Left lobe of liver (tissue), 2 donors: ENCODE data around the gene P2RY4. TPM values are rescaled to one million over a fixed set of nuclear protein-coding genes. Genes with fewer than 3 reads are reported as not detected.
"Not testable (repeated sequence)": the region's sequence is repeated elsewhere in the genome, so short reads cannot be mapped to it uniquely, and the experiment has no call there.

Experiments used
- ATAC-seq: fragments of 200-7000 bp; cut with Tn5 transposase; one replicate; pipeline ENCODE4 v1.9.1; 2020; ENCODE audit warnings: mild to moderate bottlenecking, moderate library complexity
- DNase-seq: peaks from one replicate; pipeline ENCODE4 v3.0.0-alpha.2; 2020; ENCODE audit warnings: low spot score
- total RNA-seq: library from RNA; stranded (reverse); gene quantifications from one replicate; pipeline ENCODE4 v1.2.1, GENCODE V29; 2021
- donor health status: DM: no; HTN: no; CAD: no; lungs with moderate emphysema.
- donor health status: DM: no; HTN: yes; CAD: no.

P2RY4 gene
- 0.18 TPM for total RNA-seq

- DNase-seq, result no peak
These were observed at the start of gene P2RY4 for GRCh38 chrX:70260104-70260503. P2RY4 (minus strand) TSS chrX:70260204; CDS start chrX:70259624, 580 bp downstream.

GRCh38 chrX:70301716-70302115 is 41.7 kb upstream of the P2RY4 start:
- ATAC-seq (no peak), DNase-seq (no peak)

More at GRCh38 chrX:70260104-70260503, at the start of gene P2RY4:
- ATAC-seq, result no peak

GRCh38 chrX:70293621-70294020 is 33.6 kb upstream of the P2RY4 start:
- DNase-seq (no peak), ATAC-seq (no peak)

GRCh38 chrX:70292788-70293187 is 32.8 kb upstream of the P2RY4 start:
- DNase-seq, result no peak
- ATAC-seq, result no peak

DNA sequence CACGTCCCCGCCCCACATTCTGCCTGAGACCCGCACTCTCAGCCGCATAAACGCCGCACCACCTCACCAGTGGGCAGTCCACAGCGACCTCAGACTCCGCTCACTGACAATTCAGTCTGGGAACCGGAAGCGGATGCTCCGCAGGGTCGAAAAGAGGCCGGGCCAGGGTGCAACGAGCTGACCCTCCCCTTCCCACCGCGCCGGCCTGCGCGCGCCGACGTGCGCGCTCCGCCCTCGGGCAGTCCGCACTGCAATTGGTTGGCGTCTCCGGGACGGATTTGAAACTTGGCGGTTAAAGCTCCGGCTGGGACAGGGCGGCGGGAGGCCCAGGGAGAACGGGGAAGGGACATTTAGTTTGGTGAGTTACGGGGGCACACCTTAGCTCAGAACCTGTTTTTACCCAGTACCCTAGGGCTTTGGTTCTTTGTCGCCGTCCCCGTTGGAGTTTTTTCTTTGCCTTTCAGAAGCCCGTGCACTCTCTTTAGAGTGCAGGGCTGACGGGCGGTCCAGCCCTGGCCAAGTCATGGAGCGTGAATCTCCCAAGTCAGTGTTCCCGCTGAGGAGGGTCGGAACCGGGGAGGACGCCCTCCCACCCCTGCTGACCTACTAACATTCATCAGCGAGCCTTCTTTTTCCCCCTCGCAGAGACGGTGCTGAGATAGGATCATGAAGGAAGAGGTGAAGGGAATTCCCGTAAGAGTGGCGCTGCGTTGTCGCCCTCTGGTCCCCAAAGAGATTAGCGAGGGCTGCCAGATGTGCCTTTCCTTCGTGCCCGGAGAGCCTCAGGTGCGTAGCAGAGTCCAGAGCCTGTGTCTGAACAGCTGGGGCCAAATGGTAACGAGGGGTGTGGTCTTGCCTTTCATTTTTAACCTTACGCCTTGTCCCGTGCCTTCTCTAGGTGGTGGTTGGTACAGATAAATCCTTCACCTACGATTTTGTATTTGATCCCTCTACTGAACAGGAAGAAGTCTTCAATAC is 30.1 kb upstream of the P2RY4 start, which contains the start of the genes KIF4A and PDZD11:
TSS of gene KIF4A (plus strand) at position 312 of the 978 bp plus-strand sequence. CDS start at position 667, 355 bp downstream.
TSS of gene PDZD11 (minus strand) at position 135 of the 978 bp plus-strand sequence. CDS start 586 bp downstream, outside the sequence.
- DNase-seq, result peak; percentile 84
- peak; percentile 100 for ATAC-seq

DNA sequence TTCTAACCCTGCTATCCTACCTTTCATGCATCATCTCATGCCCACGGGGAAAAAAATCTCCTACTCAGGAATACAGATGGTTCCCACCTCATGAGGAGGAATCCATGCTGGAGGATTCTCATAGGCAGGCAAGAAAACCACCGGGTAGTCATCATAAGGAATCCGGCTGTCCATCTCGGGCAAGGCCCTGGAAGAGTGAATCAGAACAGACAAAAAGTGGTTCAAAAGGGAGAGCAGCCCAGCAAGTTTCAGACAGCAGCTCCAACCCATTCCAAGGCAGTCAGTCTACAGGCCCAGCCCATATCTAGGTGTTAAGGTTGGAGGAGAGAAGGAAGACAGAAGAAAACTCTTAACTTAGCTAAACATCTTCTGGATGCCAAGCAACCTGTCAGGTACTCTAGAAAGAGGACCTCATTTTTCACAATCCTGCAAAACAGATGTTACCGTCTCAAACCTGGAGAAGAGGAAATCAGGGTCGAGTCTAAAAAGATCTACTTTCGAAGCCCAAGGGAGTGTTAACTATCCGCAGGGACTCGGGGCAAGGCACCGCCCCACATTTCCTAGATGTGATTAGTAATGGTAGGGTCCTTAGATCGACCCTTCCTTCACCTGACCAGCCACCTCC is 29.3 kb upstream of the P2RY4 start:
- ATAC-seq, result no peak

DNA sequence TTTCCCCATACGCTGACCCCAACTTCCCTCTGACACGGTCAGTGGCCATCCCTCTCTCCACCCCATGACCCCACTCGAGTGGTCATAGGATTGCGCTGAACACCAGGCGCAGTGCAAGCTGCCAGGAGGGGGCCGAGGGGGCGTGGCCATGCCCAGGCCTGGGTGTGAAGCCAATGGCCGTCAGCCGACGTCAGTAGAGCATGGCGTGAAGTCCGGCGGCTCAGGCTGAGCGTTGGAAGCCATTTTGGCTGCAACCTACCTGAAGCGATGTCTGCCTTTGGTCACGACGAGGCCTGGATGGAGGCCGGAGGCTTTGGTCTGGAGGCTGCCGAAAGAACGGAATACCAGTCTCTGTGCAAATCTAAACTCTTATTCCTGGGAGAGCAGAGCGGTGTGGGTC is 21.9 kb upstream of the P2RY4 start, which contains the start of gene RAB41:
TSS of gene RAB41 (plus strand) at position 222 of the 400 bp plus-strand sequence. CDS start at position 268, 46 bp downstream.
- DNase-seq (no peak), ATAC-seq (no peak)

More for the DNA sequence above, 29.3 kb upstream of the P2RY4 start:
- no peak for DNase-seq

DNA sequence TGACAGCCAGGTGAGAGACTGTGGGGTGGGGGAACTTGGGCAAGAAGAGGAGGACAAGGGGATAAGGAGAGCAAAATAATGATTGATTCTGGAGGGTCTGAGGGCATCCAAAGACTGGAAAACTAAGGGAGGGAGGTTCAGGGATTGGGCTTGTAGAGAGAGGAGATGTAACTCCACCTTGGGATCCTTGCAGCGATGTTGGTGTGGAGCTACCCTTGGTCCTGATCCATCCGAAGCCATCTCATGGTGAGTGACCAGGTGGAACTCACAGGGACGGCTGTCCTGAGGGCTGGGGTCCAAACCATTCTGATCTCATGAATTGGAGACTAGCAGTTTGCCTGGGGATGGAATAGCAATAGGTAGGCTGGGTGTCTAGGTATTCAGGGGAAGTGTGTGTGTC is 20.6 kb upstream of the P2RY4 start:
- ATAC-seq (no peak), DNase-seq (no peak)

- DNase-seq, result no peak
- ATAC-seq, result no peak
These were observed 19.1 kb upstream of the P2RY4 start for GRCh38 chrX:70279081-70279480.

GRCh38 chrX:70274029-70274428 is 14.0 kb upstream of the P2RY4 start:
- ATAC-seq, DNase-seq: not testable (repeated sequence)

GRCh38 chrX:70268034-70268433 is 8.0 kb upstream of the P2RY4 start, which contains the start of gene ARR3:
ARR3 (plus strand) TSS chrX:70268334; CDS start chrX:70269386, 1,052 bp downstream.
- no peak for ATAC-seq
- no peak for DNase-seq

- ATAC-seq (no peak), DNase-seq (no peak)
These were observed 4.8 kb upstream of the P2RY4 start for GRCh38 chrX:70264784-70265183.

DNA sequence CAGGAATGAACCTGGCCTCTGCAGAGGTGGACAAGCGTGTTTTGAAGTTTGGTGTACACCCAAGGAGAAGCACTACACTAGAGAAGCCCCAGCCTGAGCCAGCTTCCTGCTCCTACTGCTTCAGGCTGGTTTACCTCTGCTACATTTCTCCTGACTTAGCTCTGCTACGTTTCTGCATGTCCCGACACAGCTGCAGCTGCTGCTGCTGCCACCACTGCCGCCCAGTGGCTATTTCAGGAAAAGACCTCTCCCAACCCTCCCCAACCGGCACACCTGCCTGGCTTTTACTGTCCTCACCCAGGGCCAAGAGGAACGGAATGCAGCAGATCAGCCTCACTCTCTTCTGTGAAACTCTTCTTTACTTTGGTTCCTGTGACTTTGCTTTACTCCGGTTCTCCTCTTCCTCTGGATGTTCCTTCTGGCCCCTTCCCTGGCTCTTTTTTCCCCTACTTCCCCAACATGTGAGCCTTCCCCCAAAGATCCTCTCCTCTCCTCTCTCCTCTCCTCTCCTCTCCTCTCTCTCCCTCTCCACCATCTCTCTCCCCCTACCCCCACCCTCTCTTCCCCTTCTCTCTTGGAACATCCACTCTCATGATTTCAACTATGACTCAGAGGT is 3.1 kb upstream of the P2RY4 start:
- ATAC-seq, result peak; percentile 89
- DNase-seq, result peak; percentile 43

- ATAC-seq (no peak), DNase-seq (no peak)
These were observed 2.3 kb downstream of the P2RY4 start for GRCh38 chrX:70257423-70258288.

- ATAC-seq, result no peak
- DNase-seq, result no peak
These were observed 4.6 kb downstream of the P2RY4 start for GRCh38 chrX:70255452-70255851.

DNA sequence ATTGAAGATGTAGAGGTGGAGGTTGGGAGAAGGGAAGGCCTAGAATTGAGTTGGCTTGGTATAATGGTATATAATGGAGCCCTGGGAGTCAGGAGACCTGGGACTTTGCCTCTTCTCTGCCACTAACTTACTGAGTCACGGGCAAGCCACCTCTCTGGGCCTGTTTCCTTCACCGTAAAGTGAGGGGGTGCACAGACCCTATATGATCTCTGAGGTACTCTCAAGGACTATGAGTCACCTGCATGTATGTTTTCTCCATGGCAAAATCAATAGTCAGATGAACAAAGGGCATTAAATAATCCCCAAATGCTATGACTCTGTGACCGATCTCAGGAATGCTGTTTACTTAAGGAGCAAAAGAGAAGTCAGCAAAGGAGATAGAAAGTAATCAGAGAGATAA is 5.1 kb downstream of the P2RY4 start:
- ATAC-seq (no peak), DNase-seq (no peak)

DNA sequence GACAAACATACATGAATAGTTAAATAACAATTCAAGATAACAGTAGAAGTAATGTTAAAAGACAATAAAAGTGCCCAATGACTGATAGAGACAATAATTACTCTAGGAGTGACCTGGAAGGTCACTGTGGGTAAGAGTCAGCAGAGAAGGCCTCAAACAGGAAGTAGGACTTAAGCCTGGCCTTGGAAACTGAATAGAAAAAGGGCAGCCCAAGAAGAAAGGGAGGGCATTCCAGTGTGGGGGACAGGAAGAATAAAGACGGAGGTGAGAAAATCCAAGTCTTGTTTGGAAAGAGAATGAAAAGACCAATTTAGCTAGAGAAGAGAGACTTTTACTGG is 6.0 kb downstream of the P2RY4 start:
- ATAC-seq (no peak), DNase-seq (no peak)

- no peak for ATAC-seq
- no peak for DNase-seq
These were observed 6.5 kb downstream of the P2RY4 start for GRCh38 chrX:70253377-70254062.

DNA sequence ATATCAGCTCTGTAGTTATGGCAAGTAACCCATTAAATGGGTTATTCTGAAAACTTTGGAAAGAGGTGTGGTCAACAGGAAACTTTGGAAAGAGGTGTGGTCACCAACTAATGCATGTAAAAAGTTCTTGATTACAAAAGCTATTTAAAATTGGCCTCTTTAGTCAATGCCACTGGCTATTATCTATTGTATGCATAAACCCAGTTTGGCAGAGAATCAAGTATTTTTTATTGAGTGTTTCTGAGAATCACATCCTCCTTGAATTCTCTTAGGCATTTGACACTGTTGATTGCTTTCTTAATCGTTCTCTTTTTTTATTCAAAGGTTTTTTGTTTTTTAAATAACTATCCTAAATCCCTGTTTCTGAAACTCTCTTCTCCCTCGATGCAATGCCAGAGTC is 7.5 kb downstream of the P2RY4 start:
- DNase-seq, result no peak
- ATAC-seq, result no peak

- DNase-seq (no peak), ATAC-seq (no peak)
These were observed 12.8 kb downstream of the P2RY4 start for GRCh38 chrX:70247252-70247651.
